Neuronal stem cell (in vitro differentiated cells): ENCODE results near the gene PNLIP.
A peak's percentile ranks its signal among the peaks of the same experiment; 100 is the strongest.

Experiments used
- DNase-seq: peaks from one replicate; pipeline ENCODE4 v3.0.0-alpha.2; 2013; ENCODE audit warnings: low spot score
- H2AFZ ChIP-seq: one replicate; pipeline ENCODE4 v1.6.1; 2013; ENCODE audit warnings: mild to moderate bottlenecking, low read length, inconsistent platforms
- H2AK5ac ChIP-seq: 2 replicates; pipeline ENCODE4 v1.6.1; 2013; ENCODE audit warnings: low read depth, mild to moderate bottlenecking, inconsistent platforms, low read length, moderate library complexity, mixed read lengths
- H2BK120ac ChIP-seq: 2 replicates; pipeline ENCODE4 v1.6.1; 2013; ENCODE audit warnings: low read depth, mild to moderate bottlenecking, inconsistent platforms, low read length, moderate library complexity, mixed read lengths
- H2BK12ac ChIP-seq: one replicate; pipeline ENCODE4 v1.6.1; 2013; ENCODE audit warnings: low read length, inconsistent platforms
- H2BK15ac ChIP-seq: 2 replicates; pipeline ENCODE4 v1.6.1; 2013; ENCODE audit warnings: mild to moderate bottlenecking, low read length, inconsistent platforms, mixed read lengths
- H2BK5ac ChIP-seq: one replicate; pipeline ENCODE4 v1.6.1; 2013; ENCODE audit warnings: inconsistent platforms, mild to moderate bottlenecking, low read length, moderate library complexity
- H3K14ac ChIP-seq: one replicate; pipeline ENCODE4 v1.6.1; 2013; ENCODE audit warnings: low read length, inconsistent platforms
- H3K18ac ChIP-seq: 2 replicates; pipeline ENCODE4 v1.6.1; 2013; ENCODE audit warnings: low read length, inconsistent platforms
- H3K23ac ChIP-seq: 2 replicates; pipeline ENCODE4 v1.6.1; 2013; ENCODE audit warnings: low read depth, mild to moderate bottlenecking, mixed read lengths, low read length, inconsistent platforms; ENCODE audit not compliant: poor library complexity
- H3K27ac ChIP-seq: replicated peaks from 3 replicates; pipeline ENCODE4 v1.5.1; 2013; ENCODE audit warnings: low read length, inconsistent platforms
- H3K27me3 ChIP-seq, 3 experiments: 2 replicates each; pipeline ENCODE4 v1.6.1; 2013; ENCODE audit warnings: low read length in 3 of 3, mild to moderate bottlenecking in 2 of 3, inconsistent platforms in 1 of 3, low read depth in 1 of 3, mixed read lengths in 1 of 3, moderate library complexity in 1 of 3; ENCODE audit not compliant: control insufficient read depth in 3 of 3, insufficient read depth in 3 of 3
- H3K36me3 ChIP-seq, 2 donors: replicated peaks in 1 of 2; 2 replicates each; pipeline ENCODE4 v1.6.1; 2013; ENCODE audit warnings: low read length in 2 of 2; ENCODE audit not compliant: control insufficient read depth in 2 of 2, insufficient read depth in 2 of 2
- H3K4ac ChIP-seq: 2 replicates; pipeline ENCODE4 v1.6.1; 2013; ENCODE audit warnings: inconsistent platforms, mild to moderate bottlenecking, low read length, moderate library complexity
- H3K4me1 ChIP-seq, 2 donors: 1 replicate in 1 of 2; 2 replicates in 1 of 2; pipeline ENCODE4 v1.6.1; 2013; ENCODE audit warnings: low read length in 2 of 2, low read depth in 1 of 2; ENCODE audit not compliant: control insufficient read depth in 2 of 2, insufficient read depth in 1 of 2
- H3K4me2 ChIP-seq: one replicate; pipeline ENCODE4 v1.6.1; 2013; ENCODE audit warnings: mild to moderate bottlenecking, low read length, inconsistent platforms; ENCODE audit not compliant: insufficient read depth, poor library complexity, severe bottlenecking
- H3K4me3 ChIP-seq, 2 donors: 2 replicates each; pipeline ENCODE4 v1.5.1; 2013; ENCODE audit warnings: low read length in 2 of 2, mild to moderate bottlenecking in 2 of 2, inconsistent platforms in 1 of 2, moderate library complexity in 1 of 2
- H3K79me1 ChIP-seq: one replicate; pipeline ENCODE4 v1.6.1; 2013; ENCODE audit warnings: low read depth, mild to moderate bottlenecking, inconsistent platforms, low read length, moderate library complexity
- H3K9ac ChIP-seq: one replicate; pipeline ENCODE4 v1.6.1; 2013; ENCODE audit warnings: mild to moderate bottlenecking, low read depth, low read length, inconsistent platforms; ENCODE audit not compliant: poor library complexity
- H3K9me3 ChIP-seq, 2 donors: replicated peaks in 1 of 2; 2 replicates each; pipeline versions ENCODE3 to v1.6.1; 2013; ENCODE audit warnings: low read length in 2 of 2, mild to moderate bottlenecking in 2 of 2, inconsistent platforms in 1 of 2, low read depth in 1 of 2, mixed read lengths in 1 of 2, moderate library complexity in 1 of 2; ENCODE audit not compliant: control insufficient read depth in 2 of 2, insufficient read depth in 1 of 2
- H4K8ac ChIP-seq: one replicate; pipeline ENCODE4 v1.6.1; 2013; ENCODE audit warnings: low read depth, mild to moderate bottlenecking, inconsistent platforms, low read length, moderate library complexity
- H4K91ac ChIP-seq: one replicate; pipeline ENCODE4 v1.6.1; 2013; ENCODE audit warnings: low read length, low read depth, mild to moderate bottlenecking, inconsistent platforms; ENCODE audit not compliant: poor library complexity
- WGBS, 2 donors: extraction: QIAGEN DNeasy Blood & Tissue Kit; methylation state at CpG; one replicate each; pipeline ENCODE4 v1.1.7; 2013; ENCODE audit warnings: missing lambda C conversion rate in 2 of 2, mixed read lengths in 1 of 2; ENCODE audit not compliant: insufficient read length in 2 of 2, insufficient replicate concordance in 1 of 2; ENCODE audit errors: extremely low coverage in 2 of 2; 5-methylcytosine and 5-hydroxymethylcytosine counted together

Gene PNLIP

GRCh38 chr10:116594525-116595035 lies 48.8 kb downstream of the PNLIP start:
- no peak overlapping the region for H3K4ac ChIP-seq
- H3K27ac ChIP-seq = no peak overlapping the region
- no peaks in the 10 kb centered on the region for H3K36me3 ChIP-seq
- no peak overlapping the region for H3K23ac ChIP-seq
- no peak overlapping the region for H3K18ac ChIP-seq
- no peak overlapping the region for H2AFZ ChIP-seq
- no peak overlapping the region for H3K9ac ChIP-seq
- H3K9me3 ChIP-seq = no peaks in the 10 kb centered on the region
- H3K4me3 ChIP-seq = no peak overlapping the region
- H3K4me2 ChIP-seq = no peak overlapping the region
- WGBS, 2 donors = no CpG with 5 or more reads among the region's 7 CpGs
- H3K79me1 ChIP-seq = no peaks in the 10 kb centered on the region
- no peak overlapping the region for H2AK5ac ChIP-seq
- no peak for DNase-seq
- H2BK5ac ChIP-seq = no peak overlapping the region
- no peak overlapping the region for H4K91ac ChIP-seq
- no peaks in the 10 kb centered on the region for H3K27me3 ChIP-seq
- H2BK15ac ChIP-seq = no peak overlapping the region
- H3K4me1 ChIP-seq = no peaks in the 10 kb centered on the region
- no peak overlapping the region for H2BK120ac ChIP-seq
- no peak overlapping the region for H3K14ac ChIP-seq
- no peak overlapping the region for H2BK12ac ChIP-seq
- no peak overlapping the region for H4K8ac ChIP-seq

- no peak overlapping the region for H3K27ac ChIP-seq
- H3K27me3 ChIP-seq = no peaks in the 10 kb centered on the region
- no peaks in the 10 kb centered on the region for H3K4me1 ChIP-seq
- H3K36me3 ChIP-seq = no peaks in the 10 kb centered on the region
- no peak overlapping the region for H4K91ac ChIP-seq
- H3K18ac ChIP-seq = no peak overlapping the region
- H4K8ac ChIP-seq = no peak overlapping the region
- no peak overlapping the region for H2AFZ ChIP-seq
- no peak overlapping the region for H3K14ac ChIP-seq
- H3K4ac ChIP-seq = no peak overlapping the region
- H2BK120ac ChIP-seq = no peak overlapping the region
- H2AK5ac ChIP-seq = no peak overlapping the region
- H3K23ac ChIP-seq = no peak overlapping the region
- H3K79me1 ChIP-seq = no peaks in the 10 kb centered on the region
- no peak overlapping the region for H3K4me2 ChIP-seq
- H2BK12ac ChIP-seq = no peak overlapping the region
- no peaks in the 10 kb centered on the region for H3K9me3 ChIP-seq
- no peak overlapping the region for H2BK5ac ChIP-seq
- H3K4me3 ChIP-seq = no peak overlapping the region
- no peak overlapping the region for H2BK15ac ChIP-seq
- WGBS, 2 donors = no CpG with 5 or more reads among the region's 2 CpGs
- no peak for DNase-seq
- no peak overlapping the region for H3K9ac ChIP-seq
Observed at GRCh38 chr10:116596062-116596461, 50.3 kb downstream of the PNLIP start.

DNA sequence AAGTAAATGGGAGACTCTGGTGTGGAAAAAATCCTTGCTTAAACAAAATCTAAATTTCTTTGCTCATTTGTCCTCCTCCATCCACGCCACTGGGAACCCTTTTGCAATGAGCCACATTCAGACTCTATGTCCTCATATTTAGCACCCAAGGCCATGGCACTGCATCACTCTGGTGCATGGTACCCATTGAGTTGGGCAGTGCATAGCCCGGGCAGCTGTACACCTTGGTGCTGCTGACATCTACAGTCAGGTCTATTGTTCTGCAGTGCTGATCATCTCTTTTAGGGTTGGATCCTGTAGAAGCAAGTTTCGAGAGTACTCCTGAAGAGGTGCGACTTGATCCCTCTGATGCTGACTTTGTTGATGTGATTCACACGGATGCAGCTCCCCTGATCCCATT lies 51.8 kb downstream of the PNLIP start:
- H3K4me3 ChIP-seq = no peak overlapping the region
- no peak overlapping the region for H2AFZ ChIP-seq
- H3K18ac ChIP-seq = no peak overlapping the region
- no peak overlapping the region for H3K4me2 ChIP-seq
- no peak overlapping the region for H4K8ac ChIP-seq
- DNase-seq = no peak
- no peak overlapping the region for H2BK12ac ChIP-seq
- no peaks in the 10 kb centered on the region for H3K9me3 ChIP-seq
- peak overlapping the region; percentile 36 for H3K9ac ChIP-seq
- H3K23ac ChIP-seq = no peak overlapping the region
- no peaks in the 10 kb centered on the region for H3K27me3 ChIP-seq
- no peak overlapping the region for H4K91ac ChIP-seq
- no peak overlapping the region for H3K14ac ChIP-seq
- no peak overlapping the region for H3K4ac ChIP-seq
- H2BK120ac ChIP-seq = no peak overlapping the region
- no peaks in the 10 kb centered on the region for H3K4me1 ChIP-seq
- no peaks in the 10 kb centered on the region for H3K36me3 ChIP-seq
- H3K27ac ChIP-seq = no peak overlapping the region
- WGBS, 2 donors = no CpG with 5 or more reads among the region's 5 CpGs
- no peak overlapping the region for H2BK5ac ChIP-seq
- H3K79me1 ChIP-seq = no peaks in the 10 kb centered on the region
- no peak overlapping the region for H2BK15ac ChIP-seq
- H2AK5ac ChIP-seq = no peak overlapping the region

DNA sequence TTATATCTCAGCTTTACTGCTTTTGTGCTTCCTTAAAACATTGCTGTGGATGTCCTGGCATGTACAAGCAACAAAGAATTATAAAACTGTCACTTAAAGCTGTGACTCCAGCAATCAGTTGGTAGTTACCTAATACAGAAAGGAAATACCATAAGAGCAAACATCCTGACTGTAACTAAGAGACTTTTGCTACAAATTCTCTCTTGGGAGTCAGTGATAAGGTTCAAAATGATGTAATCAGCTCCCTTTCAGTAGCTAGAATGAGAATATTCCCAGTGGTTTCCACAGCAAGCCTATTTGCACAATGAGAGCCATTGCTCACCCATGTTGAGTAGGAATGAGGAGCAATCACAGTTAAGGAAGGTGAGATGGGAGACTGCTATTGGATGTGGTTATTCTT lies 52.6 kb downstream of the PNLIP start:
- Histone ChIP-seq H3K27ac (no peak overlapping the region), H2AFZ (no peak overlapping the region), H2BK5ac (no peak overlapping the region), H4K8ac (no peak overlapping the region), H3K4me3 (no peak overlapping the region), H3K14ac (no peak overlapping the region), H3K4me1 (no peaks in the 10 kb centered on the region), H3K4ac (no peak overlapping the region), H3K27me3 (no peaks in the 10 kb centered on the region), H2AK5ac (no peak overlapping the region), H4K91ac (no peak overlapping the region), H2BK120ac (no peak overlapping the region), H3K79me1 (no peaks in the 10 kb centered on the region), H3K4me2 (no peak overlapping the region), H3K9ac (no peak overlapping the region), H3K18ac (no peak overlapping the region), H3K23ac (no peak overlapping the region), H2BK15ac (no peak overlapping the region), H3K9me3 (no peaks in the 10 kb centered on the region), H3K36me3 (no peaks in the 10 kb centered on the region), H2BK12ac (no peak overlapping the region)
- DNase-seq = no peak
